OCI-LY1 (cell line): Measurements from ENCODE around the gene E4F1.

Source experiments
- H2AFZ ChIP-seq: fragments of 200-600 bp; sonication (generic), shearing (Covaris generic); 2 replicates; pipeline ENCODE4 v1.6.0; 2014; ENCODE audit warnings: antibody characterized with exemption, mild to moderate bottlenecking, low read length
- H3F3A ChIP-seq: fragments of 200-600 bp; sonication (generic), shearing (Covaris generic); 2 replicates; pipeline ENCODE4 v1.6.0; 2014; ENCODE audit warnings: mild to moderate bottlenecking, antibody characterized with exemption, low read length, moderate library complexity; ENCODE audit not compliant: insufficient read depth
- H3K27ac ChIP-seq: fragments of 200-600 bp; sonication (generic); 2 replicates; pipeline ENCODE4 v1.5.1; 2014; ENCODE audit warnings: low read length, mixed run types, mild to moderate bottlenecking, low read depth; ENCODE audit not compliant: poor library complexity, severe bottlenecking
- H3K27me3 ChIP-seq: fragments of 200-600 bp; sonication (generic); 2 replicates; pipeline ENCODE4 v1.6.0; 2014; ENCODE audit warnings: antibody characterized with exemption, mild to moderate bottlenecking, low read length, moderate library complexity; ENCODE audit not compliant: insufficient read depth
- H3K36me3 ChIP-seq: fragments of 200-600 bp; sonication (generic); 2 replicates; pipeline ENCODE4 v1.6.1; 2014; ENCODE audit warnings: mild to moderate bottlenecking, antibody characterized with exemption, low read length, moderate library complexity, mixed read lengths; ENCODE audit not compliant: insufficient read depth
- H3K4me1 ChIP-seq: fragments of 200-600 bp; sonication (generic); 2 replicates; pipeline ENCODE4 v1.5.1; 2014; ENCODE audit warnings: mild to moderate bottlenecking, low read length, moderate library complexity; ENCODE audit not compliant: insufficient read depth, severe bottlenecking
- H3K4me2 ChIP-seq: fragments of 200-600 bp; sonication (generic), shearing (Covaris generic); 2 replicates; pipeline ENCODE4 v1.6.1; 2014; ENCODE audit warnings: low read length
- H3K4me3 ChIP-seq: fragments of 200-600 bp; sonication (generic); 2 replicates; pipeline ENCODE4 v1.5.1; 2014; ENCODE audit warnings: low read length, low read depth, mild to moderate bottlenecking, mixed read lengths; ENCODE audit not compliant: poor library complexity, severe bottlenecking
- H3K79me2 ChIP-seq: fragments of 200-600 bp; shearing (Covaris generic); 2 replicates; pipeline ENCODE4 v1.6.1; 2016; ENCODE audit warnings: mixed run types, low read length, mixed read lengths; ENCODE audit not compliant: insufficient read depth
- H3K9ac ChIP-seq: fragments of 200-600 bp; sonication (generic), shearing (Covaris generic); 2 replicates; pipeline ENCODE4 v1.6.1; 2014; ENCODE audit warnings: mild to moderate bottlenecking, low read length, mixed read lengths
- H3K9me2 ChIP-seq: fragments of 200-600 bp; sonication (generic), shearing (Covaris generic); 2 replicates; pipeline ENCODE4 v1.6.1; 2014; ENCODE audit warnings: low read depth, mild to moderate bottlenecking, low read length, mixed read lengths
- H3K9me3 ChIP-seq: fragments of 200-600 bp; shearing (Covaris generic); 2 replicates; pipeline ENCODE4 v1.6.1; 2014; ENCODE audit warnings: low read length, mixed read lengths
- H4K20me1 ChIP-seq: fragments of 200-600 bp; sonication (generic), shearing (Covaris generic); 2 replicates; pipeline ENCODE4 v1.6.0; 2016; ENCODE audit warnings: mild to moderate bottlenecking, low read length; ENCODE audit not compliant: insufficient read depth
- CTCF ChIP-seq: fragments of 200-600 bp; sonication (generic), shearing (Covaris generic); IDR thresholded peaks from 2 replicates; pipeline ENCODE4 v1.5.1; 2017; ENCODE audit warnings: mild to moderate bottlenecking, antibody characterized with exemption, low read length, moderate library complexity, mixed read lengths
- EZH2 ChIP-seq: fragments of 200-600 bp; sonication (generic), shearing (Covaris generic); IDR thresholded peaks from 2 replicates; pipeline ENCODE4 v1.8.0; 2017; ENCODE audit warnings: borderline replicate concordance, mixed run types, mild to moderate bottlenecking, antibody characterized with exemption, low read length, moderate library complexity, mixed read lengths

Gene E4F1

GRCh38 chr16:2284001-2284770 lies 60.8 kb downstream of the E4F1 start:
- Histone ChIP-seq H3K9me3 (no peaks in the 10 kb centered on the region), H3K4me3 (no peak overlapping the region), H3K79me2 (no peaks in the 10 kb centered on the region), H3K36me3 (no peaks in the 10 kb centered on the region), H3K9me2 (no peaks in the 10 kb centered on the region), H4K20me1 (no peaks in the 10 kb centered on the region), H3K4me1 (no peaks in the 10 kb centered on the region), H3K27me3 (peaks cover 7% of the 10 kb centered on the region), H3F3A (no peaks in the 10 kb centered on the region), H3K9ac (no peak overlapping the region), H3K4me2 (no peak overlapping the region), H2AFZ (no peak overlapping the region), H3K27ac (no peak overlapping the region)
- TF ChIP-seq CTCF (no peak), EZH2 (no peak)

- Histone ChIP-seq H3K4me3 (no peak overlapping the region), H4K20me1 (no peaks in the 10 kb centered on the region), H3K27me3 (peaks cover 7% of the 10 kb centered on the region; the same call in 1 of the 2 replicates), H3K9me3 (no peaks in the 10 kb centered on the region), H3K4me1 (no peaks in the 10 kb centered on the region), H2AFZ (no peak overlapping the region), H3K27ac (no peak overlapping the region), H3K79me2 (no peaks in the 10 kb centered on the region), H3K36me3 (no peaks in the 10 kb centered on the region), H3K9me2 (no peaks in the 10 kb centered on the region), H3K4me2 (no peak overlapping the region), H3K9ac (no peak overlapping the region), H3F3A (no peaks in the 10 kb centered on the region)
- TF ChIP-seq CTCF (no peak), EZH2 (no peak)
Measured at GRCh38 chr16:2284797-2285576, 61.6 kb downstream of the E4F1 start.
